Measurements from ENCODE around the gene MTFMT. TPM values are rescaled to one million over a fixed set of nuclear protein-coding genes. Genes with fewer than 3 reads are reported as not detected.
A peak's percentile ranks its signal among the peaks of the same experiment; 100 is the strongest.

MTFMT gene
- polyA plus RNA-seq, 1 experiment = 6.4 TPM

- ChIA-PET CTCF (interaction anchor here (0.7 to 10.8 kb wide), 16 partner anchors 8 to 327 kb away, joined by 3 to 301 read pairs (median 5); partner anchors contain the start of genes KBTBD13, RASL12 and SLC51B), POLR2A (no interaction called here)
- DNase-seq (ENCODE audit: low read depth) = no peak
- TF ChIP-seq, protein P1, sequence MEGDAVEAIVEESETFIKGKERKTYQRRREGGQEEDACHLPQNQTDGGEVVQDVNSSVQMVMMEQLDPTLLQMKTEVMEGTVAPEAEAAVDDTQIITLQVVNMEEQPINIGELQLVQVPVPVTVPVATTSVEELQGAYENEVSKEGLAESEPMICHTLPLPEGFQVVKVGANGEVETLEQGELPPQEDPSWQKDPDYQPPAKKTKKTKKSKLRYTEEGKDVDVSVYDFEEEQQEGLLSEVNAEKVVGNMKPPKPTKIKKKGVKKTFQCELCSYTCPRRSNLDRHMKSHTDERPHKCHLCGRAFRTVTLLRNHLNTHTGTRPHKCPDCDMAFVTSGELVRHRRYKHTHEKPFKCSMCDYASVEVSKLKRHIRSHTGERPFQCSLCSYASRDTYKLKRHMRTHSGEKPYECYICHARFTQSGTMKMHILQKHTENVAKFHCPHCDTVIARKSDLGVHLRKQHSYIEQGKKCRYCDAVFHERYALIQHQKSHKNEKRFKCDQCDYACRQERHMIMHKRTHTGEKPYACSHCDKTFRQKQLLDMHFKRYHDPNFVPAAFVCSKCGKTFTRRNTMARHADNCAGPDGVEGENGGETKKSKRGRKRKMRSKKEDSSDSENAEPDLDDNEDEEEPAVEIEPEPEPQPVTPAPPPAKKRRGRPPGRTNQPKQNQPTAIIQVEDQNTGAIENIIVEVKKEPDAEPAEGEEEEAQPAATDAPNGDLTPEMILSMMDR (IDR thresholded peaks at IDR 0.05; ENCODE audit: insufficient read depth, low read depth, low read length) = no peak
- H3K36me3 ChIP-seq (ENCODE audit: control insufficient read depth, insufficient read depth, low read length) = no peaks in the 10 kb centered on the region
- H3K4me3 ChIP-seq (ENCODE audit: low read depth, low read length) = no peak overlapping the region
- peaks cover 5% of the 10 kb centered on the region; the same call in 1 of the 2 replicates for H3K27me3 ChIP-seq (ENCODE audit: control insufficient read depth, insufficient read depth, low read length)
Observed at GRCh38 chr15:65055201-65055870, 25.9 kb upstream of the MTFMT start.

- ChIA-PET CTCF (interaction anchor here (0.6 to 10.8 kb wide), 19 partner anchors 8 to 326 kb away, joined by 3 to 301 read pairs (median 5); partner anchors contain the start of genes KBTBD13, RASL12 and SLC51B), POLR2A (no interaction called here)
Observed at GRCh38 chr15:65054333-65055200, 25.1 kb upstream of the MTFMT start.

GRCh38 chr15:65052956-65053355 is 23.5 kb upstream of the MTFMT start:
- TF ChIP-seq, protein P1 (IDR thresholded peaks at IDR 0.05; ENCODE audit: insufficient read depth, low read depth, low read length) = no peak
- no peak overlapping the region for H3K4me3 ChIP-seq (ENCODE audit: low read depth, low read length)
- DNase-seq (ENCODE audit: low read depth) = no peak
- H3K36me3 ChIP-seq (ENCODE audit: control insufficient read depth, insufficient read depth, low read length) = no peaks in the 10 kb centered on the region
- H3K27me3 ChIP-seq (ENCODE audit: control insufficient read depth, insufficient read depth, low read length) = no peaks in the 10 kb centered on the region
- ChIA-PET POLR2A (no interaction called here), CTCF (interaction anchor here (1.3 to 10.8 kb wide), 8 partner anchors 9 to 245 kb away, joined by 4 to 301 read pairs (median 27); partner anchors contain the start of genes KBTBD13, RASL12 and SLC51B)

More at GRCh38 chr15:65054333-65055200, 25.1 kb upstream of the MTFMT start:
- no peaks in the 10 kb centered on the region for H3K36me3 ChIP-seq (ENCODE audit: control insufficient read depth, insufficient read depth, low read length)
- TF ChIP-seq, protein P1 (IDR thresholded peaks at IDR 0.05; ENCODE audit: insufficient read depth, low read depth, low read length) = peak; percentile 99
- DNase-seq (ENCODE audit: low read depth) = no peak
- peaks cover 5% of the 10 kb centered on the region; the same call in 1 of the 2 replicates for H3K27me3 ChIP-seq (ENCODE audit: control insufficient read depth, insufficient read depth, low read length)
- no peak overlapping the region for H3K4me3 ChIP-seq (ENCODE audit: low read depth, low read length)

DNA sequence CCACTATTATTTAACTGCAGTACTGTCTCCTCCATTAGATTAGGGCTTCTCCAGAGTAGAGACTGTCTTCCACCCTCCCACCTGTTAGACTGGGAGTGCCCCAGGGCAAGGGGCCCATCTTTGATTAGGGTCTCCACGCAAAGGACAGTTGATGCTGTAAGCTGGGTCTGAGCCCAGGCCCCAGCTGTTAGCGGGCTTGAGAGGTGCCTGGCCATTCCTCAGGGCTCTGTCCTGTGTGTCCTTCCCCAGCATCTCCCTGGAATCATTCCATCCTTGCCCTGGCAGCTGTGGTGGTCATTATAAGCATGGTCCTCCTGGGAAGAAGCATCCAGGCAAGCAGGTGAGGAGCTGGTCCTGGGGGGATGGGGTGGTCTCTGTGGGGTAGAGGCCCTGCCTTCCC is 21.8 kb upstream of the MTFMT start:
- ChIA-PET POLR2A (interaction anchor here (0.6 kb wide), 1 partner anchor 620 kb away, joined by 3 read pairs; no protein-coding TSS in a partner anchor), CTCF (interaction anchor here (0.7 to 10.8 kb wide), 4 partner anchors 10 to 50 kb away, joined by 3 to 301 read pairs (median 36); partner anchors contain the start of gene KBTBD13)
- TF ChIP-seq, protein P1 (IDR thresholded peaks at IDR 0.05; ENCODE audit: insufficient read depth, low read depth, low read length) = no peak
- no peaks in the 10 kb centered on the region for H3K27me3 ChIP-seq (ENCODE audit: control insufficient read depth, insufficient read depth, low read length)
- H3K36me3 ChIP-seq (ENCODE audit: control insufficient read depth, insufficient read depth, low read length) = no peaks in the 10 kb centered on the region
- H3K4me3 ChIP-seq (ENCODE audit: low read depth, low read length) = no peak overlapping the region
- no peak for DNase-seq (ENCODE audit: low read depth)

Measured in BJ (cell line).